Caco-2 (cell line): ENCODE results near the gene PRDX6. TPM values are rescaled to one million over a fixed set of nuclear protein-coding genes. Genes with fewer than 3 reads are reported as not detected.
"Not testable (repeated sequence)": the region's sequence is repeated elsewhere in the genome, so short reads cannot be mapped to it uniquely, and the experiment has no call there.

Experiments
- BruUV-seq: library from RNA; stranded (reverse); fragments of 400-500 nt; replicated peaks from 2 replicates; lab custom pipeline; 2021; lab: Mats Ljungman, UMichigan
- CTCF ChIA-PET: fragments of 300-600 bp; sonication (Branson Sonifier 250); formaldehyde crosslinking; loops from one replicate; lab custom pipeline; 2022; ENCODE audit warnings: antibody characterized with exemption; lab: Charles Lee
- POLR2A ChIA-PET: fragments of 300-600 bp; sonication (Branson Sonifier 250); formaldehyde crosslinking; loops from one replicate; lab custom pipeline; 2022; ENCODE audit warnings: antibody characterized with exemption; lab: Charles Lee
- DNase-seq, 2 experiments: peaks; one replicate each; pipeline versions ENCODE4 v3.0.0 to v3.0.0-alpha.2; 2020 to 2022
- H3K27me3 ChIP-seq: replicated peaks from 2 replicates; pipeline ENCODE4 v1.6.0; 2011; ENCODE audit warnings: low read length; ENCODE audit not compliant: control insufficient read depth, insufficient read depth
- H3K36me3 ChIP-seq: 2 replicates; pipeline ENCODE4 v1.5.1; 2011; ENCODE audit warnings: low read length; ENCODE audit not compliant: control insufficient read depth, insufficient read depth
- H3K4me1 ChIP-seq: fragments of 250-450 bp; sonication (Bioruptor Pico); 2 replicates; pipeline ENCODE4 v1.5.1; 2020; ENCODE audit warnings: mild to moderate bottlenecking
- H3K4me3 ChIP-seq: 2 replicates; pipeline ENCODE4 v1.5.1; 2011; ENCODE audit warnings: low read depth, mild to moderate bottlenecking, control low read depth, low read length
- H3K9me3 ChIP-seq: fragments of 250-450 bp; sonication (Bioruptor Pico); 2 replicates; pipeline ENCODE4 v1.5.1; 2020; ENCODE audit warnings: mild to moderate bottlenecking, moderate library complexity
- H3K27ac Mint-ChIP-seq: one replicate; pipeline ENCODE4 v1.8.0; 2022; ENCODE audit warnings: mixed read lengths; ENCODE audit not compliant: unreplicated experiment
- H3K27me3 Mint-ChIP-seq: one replicate; pipeline ENCODE4 v1.8.0; 2022; ENCODE audit warnings: mixed read lengths; ENCODE audit not compliant: insufficient read depth, unreplicated experiment
- H3K36me3 Mint-ChIP-seq: one replicate; pipeline ENCODE4 v1.8.0; 2022; ENCODE audit warnings: mild to moderate bottlenecking, mixed read lengths; ENCODE audit not compliant: insufficient read depth, unreplicated experiment
- H3K4me1 Mint-ChIP-seq: one replicate; pipeline ENCODE4 v1.8.0; 2022; ENCODE audit warnings: low read depth, mixed read lengths; ENCODE audit not compliant: unreplicated experiment
- H3K4me3 Mint-ChIP-seq: one replicate; pipeline ENCODE4 v1.8.0; 2022; ENCODE audit warnings: mild to moderate bottlenecking, moderate library complexity, mixed read lengths; ENCODE audit not compliant: unreplicated experiment
- H3K9me3 Mint-ChIP-seq: one replicate; pipeline ENCODE4 v1.8.0; 2022; ENCODE audit warnings: mixed read lengths; ENCODE audit not compliant: unreplicated experiment
- CTCF ChIP-seq, 2 experiments: fragments of 200-600 bp in 1 of 2; IDR thresholded peaks; 1 replicate in 1 of 2; 2 replicates in 1 of 2; pipeline versions ENCODE4 v1.5.1 to v1.8.0; 2011 to 2022; ENCODE audit warnings: antibody characterized with exemption in 1 of 2, control low read depth in 1 of 2, inconsistent platforms in 1 of 2, low read depth in 1 of 2, low read length in 1 of 2, mild to moderate bottlenecking in 1 of 2, moderate library complexity in 1 of 2; ENCODE audit not compliant: insufficient read depth in 1 of 2, severe bottlenecking in 1 of 2, unreplicated experiment in 1 of 2
- intact Hi-C: fragments of 100-400 bp; cut with micrococcal nuclease; formaldehyde crosslinking; loops from one replicate; pipeline ENCODE4 v1.10.0; 2022; ENCODE audit not compliant: unreplicated experiment
- total RNA-seq: library from RNA; stranded (reverse); gene quantifications from 2 replicates; pipeline ENCODE4 v1.2.3, GENCODE V29; 2022

The PRDX6 gene
- total RNA-seq, 1 experiment from 2014 or later = 540 TPM

- ChIA-PET POLR2A (no interaction called here), CTCF (no interaction called here)
- TF ChIP-seq CTCF (IDR thresholded peaks at IDR 0.05; ENCODE audit: insufficient read depth in 1 of 2, low read depth in 1 of 2, low read length in 1 of 2, severe bottlenecking in 1 of 2, unreplicated experiment in 1 of 2) = no peak
- Histone ChIP-seq H3K9me3 (no peaks in the 10 kb centered on the region), H3K27me3 (no peaks in the 10 kb centered on the region), H3K4me3 (no peak overlapping the region), H3K4me1 (no peaks in the 10 kb centered on the region), H3K36me3 (no peaks in the 10 kb centered on the region)
- BruUV-seq = no TSS peak
- intact Hi-C loops = no loop called here
- Mint-ChIP-seq H3K4me1 (peaks cover 7% of the 10 kb centered on the region), H3K27ac (no peak overlapping the region), H3K9me3 (peaks cover 23% of the 10 kb centered on the region), H3K4me3 (no peak overlapping the region), H3K27me3 (no peaks in the 10 kb centered on the region), H3K36me3 (peaks cover 13% of the 10 kb centered on the region)
- no peak for DNase-seq
These were observed 22.1 kb upstream of the PRDX6 start for GRCh38 chr1:173454966-173455524.

- intact Hi-C loops = no loop called here
- no peak overlapping the region for H3K4me3 Mint-ChIP-seq
- BruUV-seq = no TSS peak
- peaks cover 12% of the 10 kb centered on the region for H3K4me1 Mint-ChIP-seq
- H3K27ac Mint-ChIP-seq = no peak overlapping the region
- no peak for DNase-seq
- TF ChIP-seq CTCF (IDR thresholded peaks at IDR 0.05; ENCODE audit: insufficient read depth in 1 of 2, low read depth in 1 of 2, low read length in 1 of 2, severe bottlenecking in 1 of 2, unreplicated experiment in 1 of 2) = no peak
- no peaks in the 10 kb centered on the region for H3K27me3 Mint-ChIP-seq
- CTCF ChIA-PET = no interaction called here
- no peaks in the 10 kb centered on the region for H3K27me3 ChIP-seq
- no peak overlapping the region for H3K4me3 ChIP-seq
- H3K9me3 Mint-ChIP-seq = peaks cover 47% of the 10 kb centered on the region
- POLR2A ChIA-PET = no interaction called here
- no peaks in the 10 kb centered on the region for H3K9me3 ChIP-seq
- no peaks in the 10 kb centered on the region for H3K36me3 ChIP-seq
- no peaks in the 10 kb centered on the region for H3K4me1 ChIP-seq
- peaks cover 13% of the 10 kb centered on the region for H3K36me3 Mint-ChIP-seq
These were observed 17.2 kb upstream of the PRDX6 start for GRCh38 chr1:173459885-173460284.

GRCh38 chr1:173462666-173463065 is 14.5 kb upstream of the PRDX6 start:
- peaks cover 38% of the 10 kb centered on the region for H3K9me3 Mint-ChIP-seq
- DNase-seq, H3K36me3 ChIP-seq, H3K9me3 ChIP-seq, intact Hi-C loops, H3K27me3 ChIP-seq, POLR2A ChIA-PET, H3K4me1 ChIP-seq, H3K27me3 Mint-ChIP-seq, H3K27ac Mint-ChIP-seq, BruUV-seq, CTCF ChIA-PET, H3K4me3 ChIP-seq, H3K4me1 Mint-ChIP-seq, H3K4me3 Mint-ChIP-seq: not testable (repeated sequence)
- H3K36me3 Mint-ChIP-seq = peaks cover 18% of the 10 kb centered on the region

GRCh38 chr1:173464185-173464584 is 12.9 kb upstream of the PRDX6 start:
- H3K4me1 ChIP-seq, DNase-seq, H3K27me3 Mint-ChIP-seq, BruUV-seq, H3K4me3 Mint-ChIP-seq, intact Hi-C loops, POLR2A ChIA-PET, H3K4me1 Mint-ChIP-seq, H3K27me3 ChIP-seq, H3K27ac Mint-ChIP-seq, H3K9me3 ChIP-seq, H3K4me3 ChIP-seq, H3K36me3 ChIP-seq: not testable (repeated sequence)
- CTCF ChIA-PET = interaction anchor here (0.6 kb wide), 1 partner anchor 271 kb away, joined by 3 read pairs; no protein-coding TSS in a partner anchor
- H3K9me3 Mint-ChIP-seq = peaks cover 38% of the 10 kb centered on the region
- peaks cover 25% of the 10 kb centered on the region for H3K36me3 Mint-ChIP-seq
